A673 (cell line): Measurements from ENCODE around the gene FEV. TPM values are rescaled to one million over a fixed set of nuclear protein-coding genes. Genes with fewer than 3 reads are reported as not detected.
"Not testable (repeated sequence)": the region's sequence is repeated elsewhere in the genome, so short reads cannot be mapped to it uniquely, and the experiment has no call there.

Experiments
- BruUV-seq: library from RNA; stranded (reverse); fragments of 400-500 nt; replicated peaks from 2 replicates; lab custom pipeline; 2021; lab: Mats Ljungman, UMichigan
- CTCF ChIA-PET: fragments of 300-600 bp; sonication (Branson Sonifier 250); formaldehyde crosslinking; loops from one replicate; lab custom pipeline; 2022; ENCODE audit warnings: antibody characterized with exemption; lab: Charles Lee
- POLR2A ChIA-PET: fragments of 300-600 bp; sonication (Branson Sonifier 250); formaldehyde crosslinking; loops from one replicate; lab custom pipeline; 2022; ENCODE audit warnings: antibody characterized with exemption; ENCODE audit not compliant: low non-redundant PET; lab: Charles Lee
- DNase-seq: peaks from one replicate; pipeline ENCODE4 v3.0.0-alpha.2; 2015; ENCODE audit warnings: low spot score
- H3K27ac ChIP-seq: fragments of 200-600 bp; sonication (generic); 2 replicates; pipeline ENCODE4 v1.5.1; 2016; ENCODE audit warnings: mixed run types, low read depth, mild to moderate bottlenecking, mixed read lengths, antibody characterized with exemption, low read length; ENCODE audit not compliant: poor library complexity, severe bottlenecking
- H3K27me3 ChIP-seq: fragments of 200-600 bp; sonication (generic); replicated peaks from 2 replicates; pipeline ENCODE4 v1.6.1; 2017; ENCODE audit warnings: mixed run types, low read depth, mild to moderate bottlenecking, mixed read lengths, antibody characterized with exemption, low read length; ENCODE audit not compliant: insufficient read depth, poor library complexity
- H3K36me3 ChIP-seq: fragments of 200-600 bp; sonication (generic); 2 replicates; pipeline ENCODE4 v1.6.1; 2016; ENCODE audit warnings: mixed run types, mild to moderate bottlenecking, mixed read lengths, antibody characterized with exemption, low read length; ENCODE audit not compliant: insufficient read depth, poor library complexity, severe bottlenecking
- H3K4me1 ChIP-seq: fragments of 200-600 bp; sonication (generic); 2 replicates; pipeline ENCODE4 v1.6.1; 2017; ENCODE audit warnings: mixed run types, mild to moderate bottlenecking, mixed read lengths, antibody characterized with exemption, low read length; ENCODE audit not compliant: insufficient read depth, poor library complexity, severe bottlenecking
- H3K4me3 ChIP-seq: fragments of 200-600 bp; sonication (generic); 2 replicates; pipeline ENCODE4 v1.5.1; 2016; ENCODE audit warnings: low read depth, mixed run types, mild to moderate bottlenecking, mixed read lengths, low read length; ENCODE audit not compliant: poor library complexity, severe bottlenecking
- H3K9me3 ChIP-seq: fragments of 200-600 bp; sonication (generic); 2 replicates; pipeline ENCODE4 v1.6.1; 2016; ENCODE audit warnings: mixed run types, low read depth, mild to moderate bottlenecking, mixed read lengths, antibody characterized with exemption, low read length; ENCODE audit not compliant: poor library complexity, severe bottlenecking
- CTCF ChIP-seq: fragments of 300-800, 200-600 bp; sonication (generic); conservative IDR thresholded peaks from 2 replicates; pipeline ENCODE4 v1.5.1; 2017; ENCODE audit warnings: low read depth, mild to moderate bottlenecking, antibody characterized with exemption, low read length, moderate library complexity, mixed read lengths
- EZH2 ChIP-seq: fragments of 200-600 bp; sonication (generic); IDR thresholded peaks from 2 replicates; pipeline ENCODE4 v1.6.1; 2017; ENCODE audit warnings: borderline replicate concordance, low read depth, mild to moderate bottlenecking, mixed read lengths, antibody characterized with exemption, low read length; ENCODE audit not compliant: poor library complexity, severe bottlenecking
- intact Hi-C: fragments of 100-400 bp; cut with micrococcal nuclease; formaldehyde crosslinking; loops from one replicate; pipeline ENCODE4 v1.10.0; 2022; ENCODE audit not compliant: unreplicated experiment
- microRNA-seq: library from miRNA; unstranded; fragments of <30 nt; microRNA quantifications from one replicate; pipeline ENCODE4 v1.2.0, GENCODE V29; 2021
- total RNA-seq: library from RNA; stranded (reverse); gene quantifications from 2 replicates; pipeline ENCODE4 v1.2.3, GENCODE V29; 2021

Gene FEV
- total RNA-seq, 1 experiment from 2014 or later, result 12.6 TPM

GRCh38 chr2:218944759-218945404 is 40.1 kb downstream of the FEV start:
- no peak overlapping the region for H3K27ac ChIP-seq
- H3K4me1 ChIP-seq, result no peaks in the 10 kb centered on the region
- no peak overlapping the region for H3K4me3 ChIP-seq
- DNase-seq, result no peak
- CTCF ChIA-PET, result interaction anchor here (0.7 kb wide), 1 partner anchor 36 kb away, joined by 5 read pairs; no protein-coding TSS in a partner anchor
- no TSS peak for BruUV-seq
- no peak for TF ChIP-seq EZH2
- TF ChIP-seq CTCF, result no peak
- no peaks in the 10 kb centered on the region for H3K9me3 ChIP-seq
- POLR2A ChIA-PET, result no interaction called here
- intact Hi-C loops, result no loop called here
- H3K27me3 ChIP-seq, result peaks cover 5% of the 10 kb centered on the region
- H3K36me3 ChIP-seq, result no peaks in the 10 kb centered on the region

- H3K9me3 ChIP-seq, BruUV-seq, H3K4me3 ChIP-seq, DNase-seq, CTCF ChIA-PET, intact Hi-C loops, H3K4me1 ChIP-seq, H3K27ac ChIP-seq, H3K36me3 ChIP-seq, POLR2A ChIA-PET: not testable (repeated sequence)
- peaks cover 18% of the 10 kb centered on the region for H3K27me3 ChIP-seq
These were observed 53.2 kb downstream of the FEV start for GRCh38 chr2:218931751-218932150.

Small RNA genes lying within 50 kb of the gene (microRNA-seq; reads per million reads assigned to microRNA genes)
- 27.5 reads per million, percentile 48 among the genes with 10 or more reads in this experiment for gene MIR375

Other genes starting within 250 kb of the FEV start
- gene CYP27A1, start 203.0 kb downstream of the FEV start, total RNA-seq, result 1.2 TPM in 2 replicates
- gene PRKAG3, start 153.4 kb downstream of the FEV start, total RNA-seq, result not detected in 2 replicates
- not detected in 2 replicates for gene WNT6, start 125.4 kb downstream of the FEV start, total RNA-seq
- 0.47 and 0.81 TPM in 2 replicates for gene WNT10A, start 104.3 kb downstream of the FEV start, total RNA-seq
- gene CDK5R2, start 25.5 kb downstream of the FEV start, total RNA-seq, result 0.37 and 0.44 TPM in 2 replicates
- 1.1 and 1.3 TPM in 2 replicates for gene CRYBA2, start 8.2 kb upstream of the FEV start, total RNA-seq
- gene CFAP65, start 56.3 kb upstream of the FEV start, total RNA-seq, result 0.13 and 0.83 TPM in 2 replicates
- 0.15 TPM in 2 replicates for gene IHH, start 75.7 kb upstream of the FEV start, total RNA-seq
- 16.6 and 18.0 TPM in 2 replicates for gene NHEJ1, start 175.6 kb upstream of the FEV start, total RNA-seq
- 1.9 and 2.2 TPM in 2 replicates for gene SLC23A3, start 184.8 kb upstream of the FEV start, total RNA-seq
- gene CNPPD1, start 191.7 kb upstream of the FEV start, total RNA-seq, result 38.0 and 40.3 TPM in 2 replicates
- 53.1 and 59.0 TPM in 2 replicates for gene RETREG2, start 193.1 kb upstream of the FEV start, total RNA-seq
- gene ZFAND2B, start 221.6 kb upstream of the FEV start, total RNA-seq, result 20.0 and 23.7 TPM in 2 replicates
- gene ABCB6, start 233.8 kb upstream of the FEV start, total RNA-seq, result 87.7 and 101 TPM in 2 replicates
- 50.0 and 55.6 TPM in 2 replicates for gene ATG9A, start 244.5 kb upstream of the FEV start, total RNA-seq
- 30.6 and 39.1 TPM in 2 replicates for gene ANKZF1, start 244.6 kb upstream of the FEV start, total RNA-seq